Osteoblast (primary cell): Measurements from ENCODE around the gene STRBP. TPM values are rescaled to one million over a fixed set of nuclear protein-coding genes. Genes with fewer than 3 reads are reported as not detected.
A peak's percentile ranks its signal among the peaks of the same experiment; 100 is the strongest.

Source experiments
- DNase-seq: peaks from one replicate; pipeline ENCODE4 v3.0.0; 2011; ENCODE audit warnings: low spot score, mixed read lengths; ENCODE audit not compliant: insufficient read length; ENCODE audit errors: missing footprints
- H2AFZ ChIP-seq: 2 replicates; pipeline ENCODE4 v1.6.0; 2011; ENCODE audit warnings: mild to moderate bottlenecking, low read length
- H3K27ac ChIP-seq: 2 replicates; pipeline ENCODE4 v1.5.1; 2011; ENCODE audit warnings: mild to moderate bottlenecking, low read depth, low read length, moderate library complexity
- H3K27me3 ChIP-seq: 2 replicates; pipeline ENCODE4 v1.6.0; 2012; ENCODE audit warnings: mild to moderate bottlenecking, control low read depth, inconsistent platforms, low read length, moderate library complexity; ENCODE audit not compliant: insufficient read depth
- H3K36me3 ChIP-seq: 2 replicates; pipeline ENCODE4 v1.5.1; 2011; ENCODE audit warnings: mild to moderate bottlenecking, low read length, control low read depth, moderate library complexity; ENCODE audit not compliant: insufficient read depth
- H3K4me1 ChIP-seq: 2 replicates; pipeline ENCODE4 v1.5.1; 2011; ENCODE audit warnings: mild to moderate bottlenecking, low read length, control low read depth, moderate library complexity; ENCODE audit not compliant: insufficient read depth
- H3K4me2 ChIP-seq: 2 replicates; pipeline ENCODE4 v1.6.0; 2011; ENCODE audit warnings: mild to moderate bottlenecking, low read length; ENCODE audit not compliant: insufficient read depth
- H3K4me3 ChIP-seq: fragments of 200-600 bp; sonication (generic); 3 replicates; pipeline ENCODE4 v1.5.1; 2012; ENCODE audit warnings: mild to moderate bottlenecking, low read length, inconsistent platforms; ENCODE audit not compliant: insufficient read depth
- H3K79me2 ChIP-seq: 2 replicates; pipeline ENCODE4 v1.6.0; 2012; ENCODE audit warnings: mild to moderate bottlenecking, low read length, control low read depth, inconsistent platforms; ENCODE audit not compliant: insufficient read depth
- H3K9me3 ChIP-seq: 2 replicates; pipeline ENCODE4 v1.5.1; 2011; ENCODE audit warnings: low read depth, low read length, control low read depth
- H4K20me1 ChIP-seq: 2 replicates; pipeline ENCODE4 v1.6.0; 2012; ENCODE audit warnings: mild to moderate bottlenecking, low read length, control low read depth; ENCODE audit not compliant: insufficient read depth
- total RNA-seq: library from RNA; depleted of rRNA; stranded (reverse); fragments of >200 nt; gene quantifications from 2 replicates; pipeline ENCODE4 v1.2.3, GENCODE V29; 2012
- TF ChIP-seq, protein P1 (sequence below): IDR thresholded peaks from 2 replicates; pipeline ENCODE4 v1.5.1; 2011; ENCODE audit warnings: mild to moderate bottlenecking, low read depth, low read length, moderate library complexity; ENCODE audit errors: extremely low read depth

STRBP gene
- total RNA-seq, 1 donor: 2.9 TPM

DNA sequence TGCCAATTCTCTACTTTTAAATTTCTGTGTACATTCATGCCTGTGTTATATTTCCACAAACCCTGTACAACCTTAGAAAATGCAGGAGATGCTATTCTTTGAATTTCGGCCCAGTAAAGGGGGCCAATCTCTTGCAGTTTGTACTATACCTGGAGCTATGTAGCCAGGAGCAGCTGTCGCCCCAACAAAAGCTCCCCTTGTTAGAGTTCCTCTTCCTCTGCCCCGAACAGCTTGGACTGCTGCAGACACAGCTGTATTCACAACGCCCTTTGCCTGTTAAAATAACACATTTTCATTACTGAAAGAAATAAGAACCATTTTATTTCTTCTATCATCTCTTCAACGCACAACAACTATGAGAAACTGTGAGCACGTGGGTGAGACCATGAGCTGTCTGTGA, 135.7 kb downstream of the STRBP start:
- Histone ChIP-seq H3K4me1 (peaks cover 3% of the 10 kb centered on the region), H2AFZ (no peak overlapping the region), H3K27me3 (no peaks in the 10 kb centered on the region), H3K79me2 (no peaks in the 10 kb centered on the region), H4K20me1 (no peaks in the 10 kb centered on the region), H3K27ac (no peak overlapping the region), H3K9me3 (no peaks in the 10 kb centered on the region), H3K4me3 (no peak overlapping the region), H3K4me2 (no peak overlapping the region), H3K36me3 (no peaks in the 10 kb centered on the region)
- no peak for DNase-seq
- TF ChIP-seq, protein P1, sequence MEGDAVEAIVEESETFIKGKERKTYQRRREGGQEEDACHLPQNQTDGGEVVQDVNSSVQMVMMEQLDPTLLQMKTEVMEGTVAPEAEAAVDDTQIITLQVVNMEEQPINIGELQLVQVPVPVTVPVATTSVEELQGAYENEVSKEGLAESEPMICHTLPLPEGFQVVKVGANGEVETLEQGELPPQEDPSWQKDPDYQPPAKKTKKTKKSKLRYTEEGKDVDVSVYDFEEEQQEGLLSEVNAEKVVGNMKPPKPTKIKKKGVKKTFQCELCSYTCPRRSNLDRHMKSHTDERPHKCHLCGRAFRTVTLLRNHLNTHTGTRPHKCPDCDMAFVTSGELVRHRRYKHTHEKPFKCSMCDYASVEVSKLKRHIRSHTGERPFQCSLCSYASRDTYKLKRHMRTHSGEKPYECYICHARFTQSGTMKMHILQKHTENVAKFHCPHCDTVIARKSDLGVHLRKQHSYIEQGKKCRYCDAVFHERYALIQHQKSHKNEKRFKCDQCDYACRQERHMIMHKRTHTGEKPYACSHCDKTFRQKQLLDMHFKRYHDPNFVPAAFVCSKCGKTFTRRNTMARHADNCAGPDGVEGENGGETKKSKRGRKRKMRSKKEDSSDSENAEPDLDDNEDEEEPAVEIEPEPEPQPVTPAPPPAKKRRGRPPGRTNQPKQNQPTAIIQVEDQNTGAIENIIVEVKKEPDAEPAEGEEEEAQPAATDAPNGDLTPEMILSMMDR: no peak

DNA sequence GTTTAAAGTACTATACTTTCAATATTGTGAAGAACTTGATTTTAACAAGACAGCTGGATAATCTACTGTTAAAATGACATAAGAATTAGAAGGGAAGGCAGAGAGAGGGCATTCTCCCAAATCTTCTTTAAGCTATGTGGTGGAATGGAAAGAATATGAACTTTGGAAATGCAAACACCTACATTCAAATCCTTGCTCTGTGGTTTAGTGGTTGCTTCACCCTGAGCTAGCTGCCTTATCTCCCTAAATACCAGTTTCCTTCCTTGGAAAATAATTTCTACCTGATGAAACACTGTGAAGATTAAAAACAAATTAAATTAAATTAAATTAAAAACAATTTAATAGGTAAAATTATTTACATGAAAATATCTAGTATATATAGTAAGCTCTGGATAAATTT, 136.4 kb downstream of the STRBP start:
- H3K4me1 ChIP-seq: peaks cover 3% of the 10 kb centered on the region
- no peak for DNase-seq
- no peak overlapping the region for H2AFZ ChIP-seq
- H3K36me3 ChIP-seq: no peaks in the 10 kb centered on the region
- H3K9me3 ChIP-seq: no peaks in the 10 kb centered on the region
- no peak overlapping the region for H3K27ac ChIP-seq
- TF ChIP-seq, protein P1: no peak
- H3K27me3 ChIP-seq: no peaks in the 10 kb centered on the region
- H3K79me2 ChIP-seq: no peaks in the 10 kb centered on the region
- no peaks in the 10 kb centered on the region for H4K20me1 ChIP-seq
- no peak overlapping the region for H3K4me2 ChIP-seq
- H3K4me3 ChIP-seq: no peak overlapping the region

DNA sequence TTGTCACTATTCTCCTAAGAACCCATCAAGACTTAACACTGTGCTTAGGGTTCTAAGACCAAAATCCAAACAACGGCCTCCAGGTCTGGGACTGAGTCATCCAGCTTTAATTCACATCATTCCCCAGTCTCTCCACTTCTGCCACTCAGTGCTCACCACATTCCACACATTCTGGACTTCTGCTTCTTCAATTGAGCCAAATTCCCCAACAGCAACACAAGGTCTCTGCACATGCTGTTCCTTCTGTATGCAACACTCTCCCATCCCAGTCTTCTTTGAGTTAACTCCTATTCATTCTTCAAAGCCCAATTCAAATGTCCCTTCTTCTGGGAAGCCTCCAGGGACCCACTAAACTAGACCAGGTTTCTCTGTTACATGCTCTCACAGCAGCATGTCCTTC, 137.1 kb downstream of the STRBP start:
- Histone ChIP-seq H4K20me1 (no peaks in the 10 kb centered on the region), H3K4me1 (peaks cover 3% of the 10 kb centered on the region)
- TF ChIP-seq, protein P1: no peak

DNA sequence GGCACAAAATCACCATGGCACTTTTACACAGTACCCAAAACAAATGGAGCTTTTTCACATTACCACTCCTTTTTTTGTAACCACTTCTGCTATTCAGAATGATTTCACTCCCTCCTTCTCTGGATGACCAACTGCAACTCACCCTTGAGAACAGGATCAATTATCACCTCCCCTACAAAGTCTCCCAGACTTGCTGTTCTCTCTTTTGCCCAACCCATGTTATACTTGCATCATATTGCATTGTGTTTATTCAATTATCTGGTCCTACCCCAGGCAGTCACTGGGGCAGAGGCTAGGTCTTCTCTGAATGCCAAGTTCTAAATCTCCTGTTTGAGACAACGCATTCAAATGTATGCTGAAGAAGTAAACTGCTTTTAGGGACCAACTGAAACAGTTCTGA, 139.0 kb downstream of the STRBP start:
- DNase-seq: no peak
- H2AFZ ChIP-seq: no peak overlapping the region
- TF ChIP-seq, protein P1: no peak
- H3K9me3 ChIP-seq: no peaks in the 10 kb centered on the region
- H3K27ac ChIP-seq: no peak overlapping the region
- H3K4me1 ChIP-seq: peaks cover 3% of the 10 kb centered on the region
- H4K20me1 ChIP-seq: no peaks in the 10 kb centered on the region
- no peaks in the 10 kb centered on the region for H3K27me3 ChIP-seq
- H3K79me2 ChIP-seq: no peaks in the 10 kb centered on the region
- no peak overlapping the region for H3K4me2 ChIP-seq
- no peak overlapping the region for H3K4me3 ChIP-seq
- no peaks in the 10 kb centered on the region for H3K36me3 ChIP-seq

More for the DNA sequence above, 137.1 kb downstream of the STRBP start:
- Histone ChIP-seq H3K4me2 (no peak overlapping the region), H3K9me3 (no peaks in the 10 kb centered on the region), H3K27ac (no peak overlapping the region), H3K36me3 (no peaks in the 10 kb centered on the region), H2AFZ (no peak overlapping the region), H3K79me2 (no peaks in the 10 kb centered on the region), H3K27me3 (no peaks in the 10 kb centered on the region), H3K4me3 (no peak overlapping the region)
- peak; percentile 31 for DNase-seq
